Endothelial cell of umbilical vein (primary cell): ENCODE results near the gene SLC30A3. TPM values are rescaled to one million over a fixed set of nuclear protein-coding genes. Genes with fewer than 3 reads are reported as not detected.

Experiments used
- BruUV-seq: library from RNA; stranded (reverse); fragments of 400-500 nt; replicated peaks from 2 replicates; lab custom pipeline; 2021; lab: Mats Ljungman, UMichigan
- CTCF ChIA-PET: fragments of 300-600, 350-600 bp; sonication (Branson Sonifier 250); formaldehyde crosslinking; loops from one replicate; lab custom pipeline; 2021; ENCODE audit warnings: antibody characterized with exemption, inconsistent platforms; lab: Charles Lee
- POLR2A ChIA-PET: fragments of 300-600, 350-600 bp; sonication (Branson Sonifier 250); formaldehyde crosslinking; loops from one replicate; lab custom pipeline; 2021; ENCODE audit warnings: antibody characterized with exemption, inconsistent platforms; lab: Charles Lee
- DNase-seq: peaks from one replicate; pipeline ENCODE4 v3.0.0-alpha.2; 2011; ENCODE audit warnings: low read depth, low spot score
- FAIRE-seq: peaks from 2 replicates; lab custom pipeline; 2011; peaks lifted over from hg19 to GRCh38; lab: Jason Lieb, UNC
- H2AFZ ChIP-seq: 2 replicates; pipeline ENCODE4 v1.6.0; 2012; ENCODE audit warnings: low read depth, low read length, control low read depth, inconsistent platforms
- H3K27ac ChIP-seq: 2 replicates; pipeline ENCODE4 v1.5.1; 2011; ENCODE audit warnings: low read depth, mild to moderate bottlenecking, control low read depth, low read length, moderate library complexity; ENCODE audit not compliant: insufficient read depth
- H3K27me3 ChIP-seq, 2 experiments: 2 replicates each; pipeline versions ENCODE4 v1.6.0 to v1.6.1; 2011; ENCODE audit warnings: low read length in 2 of 2, mixed read lengths in 1 of 2; ENCODE audit not compliant: control insufficient read depth in 2 of 2, insufficient read depth in 2 of 2
- H3K36me3 ChIP-seq, 2 experiments: 2 replicates in 1 of 2; 3 replicates in 1 of 2; pipeline ENCODE4 v1.5.1; 2011; ENCODE audit warnings: low read length in 2 of 2, mild to moderate bottlenecking in 1 of 2, moderate library complexity in 1 of 2; ENCODE audit not compliant: control insufficient read depth in 2 of 2, insufficient read depth in 2 of 2; ENCODE audit errors: extremely low read depth in 1 of 2
- H3K4me1 ChIP-seq: 3 replicates; pipeline ENCODE4 v1.5.1; 2011; ENCODE audit warnings: mild to moderate bottlenecking, low read length; ENCODE audit not compliant: control insufficient read depth, insufficient read depth; ENCODE audit errors: extremely low read depth
- H3K4me2 ChIP-seq: 2 replicates; pipeline ENCODE4 v1.6.1; 2011; ENCODE audit warnings: low read length, control low read depth, mixed read lengths; ENCODE audit not compliant: insufficient read depth
- H3K4me3 ChIP-seq, 3 experiments: fragments of 200-600 bp in 1 of 3; sonication (generic), shearing (Covaris generic) in 1 of 3; replicated peaks in 1 of 3; 2 replicates each; pipeline ENCODE4 v1.5.1; 2011 to 2016; ENCODE audit warnings: control low read depth in 3 of 3, low read length in 3 of 3, mild to moderate bottlenecking in 2 of 3, inconsistent platforms in 1 of 3, low read depth in 1 of 3, moderate library complexity in 1 of 3; ENCODE audit not compliant: insufficient read depth in 1 of 3
- H3K79me2 ChIP-seq: 2 replicates; pipeline ENCODE4 v1.6.0; 2012; ENCODE audit warnings: low read length, inconsistent platforms; ENCODE audit not compliant: control insufficient read depth, insufficient read depth
- H3K9ac ChIP-seq: replicated peaks from 2 replicates; pipeline ENCODE3; 2011; ENCODE audit warnings: low read length, control low read depth; ENCODE audit not compliant: insufficient read depth; ENCODE audit errors: extremely low read depth
- H3K9me1 ChIP-seq: replicated peaks from 3 replicates; pipeline ENCODE4 v1.6.0; 2011; ENCODE audit warnings: mild to moderate bottlenecking, low read length; ENCODE audit not compliant: control insufficient read depth, insufficient read depth; ENCODE audit errors: extremely low read depth
- H3K9me3 ChIP-seq: replicated peaks from 2 replicates; pipeline ENCODE4 v1.5.1; 2012; ENCODE audit warnings: low read length, inconsistent platforms; ENCODE audit not compliant: control insufficient read depth, insufficient read depth
- H4K20me1 ChIP-seq: replicated peaks from 2 replicates; pipeline ENCODE3; 2011; ENCODE audit warnings: mild to moderate bottlenecking, low read length; ENCODE audit not compliant: control insufficient read depth, insufficient read depth; ENCODE audit errors: extremely low read depth
- POLR2A ChIP-seq: IDR thresholded peaks from 2 replicates; pipeline ENCODE4 v1.6.1; 2012; ENCODE audit warnings: low read depth, mild to moderate bottlenecking, control low read depth, low read length
- POLR2AphosphoS5 ChIP-seq: IDR thresholded peaks from 2 replicates; pipeline ENCODE4 v1.6.1; 2012; ENCODE audit warnings: low read depth, mild to moderate bottlenecking, control low read depth, low read length, moderate library complexity; ENCODE audit not compliant: insufficient read depth
- dilution Hi-C: fragments of 300-500 bp; cut with MboI; formaldehyde crosslinking; loops from one replicate; pipeline ENCODE4 v1.15.0; 2019; ENCODE audit warnings: low sequenced_read_pairs; ENCODE audit not compliant: extremely low pct_ligation_motif_present
- intact Hi-C: fragments of 100-400 bp; cut with micrococcal nuclease; formaldehyde crosslinking; loops from one replicate; pipeline ENCODE4 v1.10.0; 2022
- polyA plus RNA-seq, 4 experiments: library from polyadenylated mRNA; depleted of rRNA in 3 of 4; stranded (reverse) in 3 of 4; unstranded in 1 of 4; fragments of >200 nt; gene quantifications; 2 replicates each; pipeline versions ENCODE4 v1.2.1 to v1.2.3, GENCODE V29; 2011 to 2012; ENCODE audit warnings: missing spikeins in 1 of 4
- total RNA-seq: library from RNA; stranded (reverse); gene quantifications from 2 replicates; pipeline ENCODE4 v1.2.3, GENCODE V29; 2021
- TF ChIP-seq, protein P1 (sequence below), 2 donors: IDR thresholded peaks; 1 replicate in 1 of 2; 2 replicates in 1 of 2; pipeline ENCODE4 v1.5.1; 2011; ENCODE audit warnings: low read length in 2 of 2, mild to moderate bottlenecking in 2 of 2, moderate library complexity in 2 of 2, control low read depth in 1 of 2, inconsistent platforms in 1 of 2, low read depth in 1 of 2; ENCODE audit not compliant: insufficient read depth in 1 of 2; ENCODE audit errors: extremely low read depth in 1 of 2

The SLC30A3 gene
- total and polyA plus RNA-seq, 2 donors (not counting 3 experiments of a cell fraction or from before 2014, with no cell fraction given): 16.7 to 63.9 TPM

- Histone ChIP-seq H3K79me2 (no peaks in the 10 kb centered on the region), H3K9ac (no peak overlapping the region), H3K36me3 (peaks cover 19 to 38% of the 10 kb centered on the region in 2 experiments), H3K4me1 (peaks cover 15% of the 10 kb centered on the region), H3K4me3 (no peak overlapping the region), H3K27ac (no peak overlapping the region), H3K9me1 (no peaks in the 10 kb centered on the region), H2AFZ (no peak overlapping the region), H3K27me3 (no peaks in the 10 kb centered on the region), H3K4me2 (no peak overlapping the region), H3K9me3 (no peaks in the 10 kb centered on the region), H4K20me1 (no peaks in the 10 kb centered on the region)
- TF ChIP-seq, protein P1, sequence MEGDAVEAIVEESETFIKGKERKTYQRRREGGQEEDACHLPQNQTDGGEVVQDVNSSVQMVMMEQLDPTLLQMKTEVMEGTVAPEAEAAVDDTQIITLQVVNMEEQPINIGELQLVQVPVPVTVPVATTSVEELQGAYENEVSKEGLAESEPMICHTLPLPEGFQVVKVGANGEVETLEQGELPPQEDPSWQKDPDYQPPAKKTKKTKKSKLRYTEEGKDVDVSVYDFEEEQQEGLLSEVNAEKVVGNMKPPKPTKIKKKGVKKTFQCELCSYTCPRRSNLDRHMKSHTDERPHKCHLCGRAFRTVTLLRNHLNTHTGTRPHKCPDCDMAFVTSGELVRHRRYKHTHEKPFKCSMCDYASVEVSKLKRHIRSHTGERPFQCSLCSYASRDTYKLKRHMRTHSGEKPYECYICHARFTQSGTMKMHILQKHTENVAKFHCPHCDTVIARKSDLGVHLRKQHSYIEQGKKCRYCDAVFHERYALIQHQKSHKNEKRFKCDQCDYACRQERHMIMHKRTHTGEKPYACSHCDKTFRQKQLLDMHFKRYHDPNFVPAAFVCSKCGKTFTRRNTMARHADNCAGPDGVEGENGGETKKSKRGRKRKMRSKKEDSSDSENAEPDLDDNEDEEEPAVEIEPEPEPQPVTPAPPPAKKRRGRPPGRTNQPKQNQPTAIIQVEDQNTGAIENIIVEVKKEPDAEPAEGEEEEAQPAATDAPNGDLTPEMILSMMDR (IDR thresholded peaks at IDR 0.05; ENCODE audit: extremely low read depth in 1 of 2, insufficient read depth in 1 of 2, low read depth in 1 of 2, low read length in 2 of 2): no peak
- TF ChIP-seq POLR2A: peak; percentile 25
- POLR2A ChIA-PET: no interaction called here
- dilution Hi-C loops (no loop called here), intact Hi-C loops (loop anchor here (5.0 kb wide), 1 partner anchor 127 kb away; the partner anchor contains the start of genes EIF2B4 and SNX17)
- CTCF ChIA-PET: interaction anchor here (0.9 to 4.5 kb wide), 3 partner anchors 34 to 58 kb away, joined by 4 to 33 read pairs (median 4); no protein-coding TSS in a partner anchor
- FAIRE-seq (no peak), DNase-seq (no peak)
- BruUV-seq: no TSS peak
Measured at GRCh38 chr2:27245626-27246025, 17.2 kb downstream of the SLC30A3 start.

DNA sequence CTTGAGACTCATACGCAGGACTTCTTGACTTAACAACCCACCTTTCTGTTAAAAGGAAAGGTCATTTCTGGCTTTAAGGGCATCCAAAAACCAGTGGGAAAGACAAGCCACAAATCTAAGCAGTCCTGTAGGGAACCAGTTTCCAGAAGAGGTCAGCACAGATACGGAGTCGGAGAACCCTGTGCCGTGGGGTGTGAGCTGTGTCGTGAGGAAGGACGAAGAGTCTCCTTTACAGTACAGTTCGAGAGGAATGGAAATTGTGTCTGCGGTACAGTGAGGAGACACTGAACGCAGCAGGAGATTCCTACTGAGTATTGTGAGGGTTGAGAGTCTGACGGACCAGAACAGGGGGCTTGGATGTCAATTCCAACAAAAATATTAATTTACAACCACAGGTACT, 17.7 kb downstream of the SLC30A3 start:
- peak; percentile 31 for FAIRE-seq
- no peak for TF ChIP-seq POLR2AphosphoS5
- Histone ChIP-seq H2AFZ (no peak overlapping the region), H3K4me3 (no peak overlapping the region), H3K4me2 (no peak overlapping the region), H3K9me3 (no peaks in the 10 kb centered on the region), H4K20me1 (no peaks in the 10 kb centered on the region), H3K4me1 (peaks cover 11% of the 10 kb centered on the region), H3K27ac (no peak overlapping the region), H3K36me3 (peaks cover 23 to 43% of the 10 kb centered on the region in 2 experiments), H3K79me2 (no peaks in the 10 kb centered on the region), H3K27me3 (no peaks in the 10 kb centered on the region), H3K9me1 (no peaks in the 10 kb centered on the region), H3K9ac (no peak overlapping the region)
- CTCF ChIA-PET: interaction anchor here (0.6 to 1.1 kb wide), 4 partner anchors 35 to 58 kb away, joined by 3 to 4 read pairs (median 4); partner anchors contain the start of gene TRIM54
- no peak for DNase-seq
- BruUV-seq: no TSS peak
- POLR2A ChIA-PET: no interaction called here
- dilution Hi-C loops: no loop called here
- intact Hi-C loops: loop anchor here (5.0 kb wide), 1 partner anchor 127 kb away; the partner anchor contains the start of genes EIF2B4 and SNX17
